GM19238 (cell line): ENCODE results near the gene NFIB.
A peak's percentile ranks its signal among the peaks of the same experiment; 100 is the strongest.

Experiments used
- DNase-seq: peaks from one replicate; pipeline ENCODE4 v3.0.0; 2011; ENCODE audit warnings: low spot score; ENCODE audit not compliant: insufficient read length

NFIB gene

GRCh38 chr9:14313951-14314423 lies at the start of gene NFIB:
Gene NFIB (minus strand): TSS chr9:14314141. CDS start chr9:14313511, 630 bp downstream.
- no peak for DNase-seq

- DNase-seq = no peak
These were observed 48.2 kb upstream of the NFIB start for GRCh38 chr9:14362175-14362574.

GRCh38 chr9:14361074-14361473 lies 47.1 kb upstream of the NFIB start:
- DNase-seq = no peak

- DNase-seq = no peak
These were observed 44.6 kb upstream of the NFIB start for GRCh38 chr9:14358523-14358922.

- no peak for DNase-seq
These were observed 42.7 kb upstream of the NFIB start for GRCh38 chr9:14356351-14357265.

- DNase-seq = no peak
These were observed 40.3 kb upstream of the NFIB start for GRCh38 chr9:14354201-14354600.

- peak; percentile 63 for DNase-seq
These were observed 39.5 kb upstream of the NFIB start for GRCh38 chr9:14353222-14354056.

- no peak for DNase-seq
These were observed 38.6 kb upstream of the NFIB start for GRCh38 chr9:14352503-14352902.

GRCh38 chr9:14351221-14351836 lies 37.4 kb upstream of the NFIB start:
- DNase-seq = no peak

GRCh38 chr9:14350754-14351153 lies 36.8 kb upstream of the NFIB start:
- no peak for DNase-seq

- no peak for DNase-seq
These were observed 36.4 kb upstream of the NFIB start for GRCh38 chr9:14350349-14350728.

- DNase-seq = no peak
These were observed 35.8 kb upstream of the NFIB start for GRCh38 chr9:14349447-14350348.

GRCh38 chr9:14349146-14349446 lies 35.2 kb upstream of the NFIB start:
- no peak for DNase-seq

- no peak for DNase-seq
These were observed 34.6 kb upstream of the NFIB start for GRCh38 chr9:14348373-14349145.

GRCh38 chr9:14348123-14348372 lies 34.1 kb upstream of the NFIB start:
- no peak for DNase-seq

- DNase-seq = no peak
These were observed 33.6 kb upstream of the NFIB start for GRCh38 chr9:14347406-14348122.

- no peak for DNase-seq
These were observed 33.0 kb upstream of the NFIB start for GRCh38 chr9:14346811-14347405.

GRCh38 chr9:14346231-14346791 lies 32.4 kb upstream of the NFIB start:
- DNase-seq = no peak
